HepG2 (cell line): ENCODE results near the gene PPP1R9A. TPM values are rescaled to one million over a fixed set of nuclear protein-coding genes. Genes with fewer than 3 reads are reported as not detected.

Source experiments
- BCLAF1 ChIP-seq: fragments of 450-650 bp; IDR thresholded peaks from 2 replicates; pipeline ENCODE4 v1.6.1; 2017; ENCODE audit warnings: mild to moderate bottlenecking
- FIP1L1 ChIP-seq: fragments of 200-400 bp; formaldehyde crosslinking; IDR thresholded peaks from 2 replicates; pipeline ENCODE4 v1.6.1; 2018; ENCODE audit warnings: low read depth, mild to moderate bottlenecking, low read length, moderate library complexity, borderline replicate concordance; ENCODE audit not compliant: insufficient read depth
- FLYWCH1 ChIP-seq: sonication (generic); formaldehyde crosslinking; IDR thresholded peaks from 2 replicates; pipeline ENCODE4 v1.8.1; 2023; ENCODE audit warnings: mild to moderate bottlenecking, missing genetic modification reagents
- FOXC1 ChIP-seq: sonication (generic); formaldehyde crosslinking; IDR thresholded peaks from 2 replicates; pipeline ENCODE4 v1.8.0; 2022; ENCODE audit warnings: mild to moderate bottlenecking, missing genetic modification reagents, borderline replicate concordance
- GABPA ChIP-seq, 2 experiments: IDR thresholded peaks; 2 replicates each; pipeline ENCODE4 v1.6.1; 2011 to 2016; ENCODE audit warnings: low read depth in 2 of 2, low read length in 1 of 2, missing biosample characterization in 1 of 2, missing genetic modification characterization in 1 of 2
- HMG20A ChIP-seq: IDR thresholded peaks from 2 replicates; pipeline ENCODE4 v1.6.1; 2016; ENCODE audit warnings: borderline replicate concordance
- HOXA7 ChIP-seq: sonication (generic); formaldehyde crosslinking; IDR thresholded peaks from 2 replicates; pipeline ENCODE4 v1.8.1; 2022; ENCODE audit warnings: mild to moderate bottlenecking, missing genetic modification reagents, moderate library complexity
- NAIF1 ChIP-seq: sonication (generic); formaldehyde crosslinking; IDR thresholded peaks from 2 replicates; pipeline ENCODE4 v1.5.0; 2020; ENCODE audit warnings: mild to moderate bottlenecking, missing genetic modification reagents, borderline replicate concordance
- NCOA2 ChIP-seq: sonication (generic); formaldehyde crosslinking; IDR thresholded peaks from 2 replicates; pipeline ENCODE4 v1.8.0; 2022; ENCODE audit warnings: inconsistent platforms
- PCBP1 ChIP-seq: fragments of 200-400 bp; formaldehyde crosslinking; IDR thresholded peaks from 2 replicates; pipeline ENCODE4 v1.6.1; 2017; ENCODE audit warnings: mild to moderate bottlenecking, low read depth, low read length, borderline replicate concordance
- RXRB ChIP-seq: IDR thresholded peaks from 2 replicates; pipeline ENCODE4 v1.6.1; 2016; ENCODE audit warnings: borderline replicate concordance, missing genetic modification reagents, missing compliant biosample characterization
- SOX5 ChIP-seq: IDR thresholded peaks from 2 replicates; pipeline ENCODE4 v1.6.1; 2016; ENCODE audit warnings: borderline replicate concordance
- SOX6 ChIP-seq, 2 experiments: fragments of 450-650 bp in 1 of 2; sonication (generic) in 1 of 2; formaldehyde crosslinking in 1 of 2; IDR thresholded peaks; 2 replicates each; pipeline versions ENCODE4 v1.4.0 to v1.6.1; 2017 to 2020; ENCODE audit warnings: antibody characterized with exemption in 1 of 2, mild to moderate bottlenecking in 1 of 2, missing genetic modification reagents in 1 of 2
- ZNF20 ChIP-seq: sonication (generic); formaldehyde crosslinking; IDR thresholded peaks from 2 replicates; pipeline ENCODE4 v1.4.0; 2020; ENCODE audit warnings: mild to moderate bottlenecking, moderate library complexity, missing genetic modification reagents
- ZNF350 ChIP-seq: sonication (generic); formaldehyde crosslinking; IDR thresholded peaks from 2 replicates; pipeline ENCODE4 v1.4.0; 2020; ENCODE audit warnings: mild to moderate bottlenecking, low read depth, missing genetic modification reagents, borderline replicate concordance
- ZNF367 ChIP-seq: sonication (generic); formaldehyde crosslinking; IDR thresholded peaks from 2 replicates; pipeline ENCODE4 v1.4.0; 2020; ENCODE audit warnings: missing genetic modification reagents, borderline replicate concordance
- ZNF652 ChIP-seq: IDR thresholded peaks from 2 replicates; pipeline ENCODE4 v1.6.1; 2016; ENCODE audit warnings: low read depth, borderline replicate concordance
- polyA plus RNA-seq, 8 experiments: library from polyadenylated mRNA; depleted of rRNA in 3 of 8; stranded (reverse) in 7 of 8; unstranded in 1 of 8; fragments of >200 nt; fragmentation: Illumina TruSeq in 4 of 8; extraction: Trizol in 4 of 8; gene quantifications; 2 replicates each; pipeline versions ENCODE4 v1.2.1 to v1.2.3, GENCODE V29; 2011 to 2016; ENCODE audit warnings: low read depth in 4 of 8, missing spikeins in 1 of 8, mixed read lengths in 1 of 8; ENCODE audit not compliant: insufficient read depth in 1 of 8
- total RNA-seq, 5 experiments: library from RNA; depleted of rRNA; stranded (reverse); fragments of >200 nt; fragmentation: Illumina TruSeq; extraction: Trizol; gene quantifications; 2 replicates each; pipeline ENCODE4 v1.2.3, GENCODE V29; 2016; ENCODE audit warnings: low read depth in 1 of 5
- TF ChIP-seq, protein P1 (sequence below): sonication (generic); formaldehyde crosslinking; IDR thresholded peaks from 2 replicates; pipeline ENCODE4 v1.4.0; 2020; ENCODE audit warnings: missing genetic modification reagents
- TF ChIP-seq, protein P2 (sequence below): sonication (generic); formaldehyde crosslinking; IDR thresholded peaks from 2 replicates; pipeline ENCODE4 v1.4.0; 2020; ENCODE audit warnings: missing genetic modification reagents
- TF ChIP-seq, protein P3 (sequence below): sonication (generic); formaldehyde crosslinking; IDR thresholded peaks from 2 replicates; pipeline ENCODE4 v1.5.0; 2020; ENCODE audit warnings: missing genetic modification reagents, mild to moderate bottlenecking, borderline replicate concordance

PPP1R9A gene
- total and polyA plus RNA-seq, 2 of the 13 experiments (the other 11 are each of a cell fraction or from before 2014, with no cell fraction given), result 11.4 to 31.9 TPM

GRCh38 chr7:94907026-94907810 lies at the start of gene PPP1R9A (continued):
- peak; percentile 29; the same call in 1 of the 2 replicates for TF ChIP-seq ZNF652 (CRISPR knock-in tag)
- no peak for TF ChIP-seq NAIF1 (CRISPR knock-in tag)
- no peak for TF ChIP-seq SOX5 (CRISPR knock-in tag)
- TF ChIP-seq, protein P1, sequence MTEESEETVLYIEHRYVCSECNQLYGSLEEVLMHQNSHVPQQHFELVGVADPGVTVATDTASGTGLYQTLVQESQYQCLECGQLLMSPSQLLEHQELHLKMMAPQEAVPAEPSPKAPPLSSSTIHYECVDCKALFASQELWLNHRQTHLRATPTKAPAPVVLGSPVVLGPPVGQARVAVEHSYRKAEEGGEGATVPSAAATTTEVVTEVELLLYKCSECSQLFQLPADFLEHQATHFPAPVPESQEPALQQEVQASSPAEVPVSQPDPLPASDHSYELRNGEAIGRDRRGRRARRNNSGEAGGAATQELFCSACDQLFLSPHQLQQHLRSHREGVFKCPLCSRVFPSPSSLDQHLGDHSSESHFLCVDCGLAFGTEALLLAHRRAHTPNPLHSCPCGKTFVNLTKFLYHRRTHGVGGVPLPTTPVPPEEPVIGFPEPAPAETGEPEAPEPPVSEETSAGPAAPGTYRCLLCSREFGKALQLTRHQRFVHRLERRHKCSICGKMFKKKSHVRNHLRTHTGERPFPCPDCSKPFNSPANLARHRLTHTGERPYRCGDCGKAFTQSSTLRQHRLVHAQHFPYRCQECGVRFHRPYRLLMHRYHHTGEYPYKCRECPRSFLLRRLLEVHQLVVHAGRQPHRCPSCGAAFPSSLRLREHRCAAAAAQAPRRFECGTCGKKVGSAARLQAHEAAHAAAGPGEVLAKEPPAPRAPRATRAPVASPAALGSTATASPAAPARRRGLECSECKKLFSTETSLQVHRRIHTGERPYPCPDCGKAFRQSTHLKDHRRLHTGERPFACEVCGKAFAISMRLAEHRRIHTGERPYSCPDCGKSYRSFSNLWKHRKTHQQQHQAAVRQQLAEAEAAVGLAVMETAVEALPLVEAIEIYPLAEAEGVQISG (CRISPR knock-in tag), result peak; percentile 83
- TF ChIP-seq FOXC1 (CRISPR knock-in tag), result no peak
- no peak; the same call in 1 of the 2 replicates for TF ChIP-seq ZNF367 (CRISPR knock-in tag)
- no peak; the same call in 1 of the 2 replicates for TF ChIP-seq ZNF350
- TF ChIP-seq PCBP1, result 0 out of 2 replicates have a peak, but pooled peaks have one; percentile 53
- no peak for TF ChIP-seq SOX6 (IDR thresholded peaks at IDR 0.05)
- peak; percentile 80 for TF ChIP-seq SOX6 (CRISPR knock-in tag; IDR thresholded peaks at IDR 0.05)
- TF ChIP-seq GABPA (IDR thresholded peaks at IDR 0.05; ENCODE audit: low read depth, low read length), result no peak
- peak; percentile 61 for TF ChIP-seq GABPA (CRISPR knock-in tag; IDR thresholded peaks at IDR 0.05; ENCODE audit: low read depth)
- TF ChIP-seq RXRB (CRISPR knock-in tag), result peak; percentile 51
- TF ChIP-seq NCOA2, result peak; percentile 66
- TF ChIP-seq HMG20A (CRISPR knock-in tag), result 0 out of 2 replicates have a peak, but pooled peaks have one; percentile 31
- TF ChIP-seq FIP1L1, result no peak
- TF ChIP-seq, protein P2, sequence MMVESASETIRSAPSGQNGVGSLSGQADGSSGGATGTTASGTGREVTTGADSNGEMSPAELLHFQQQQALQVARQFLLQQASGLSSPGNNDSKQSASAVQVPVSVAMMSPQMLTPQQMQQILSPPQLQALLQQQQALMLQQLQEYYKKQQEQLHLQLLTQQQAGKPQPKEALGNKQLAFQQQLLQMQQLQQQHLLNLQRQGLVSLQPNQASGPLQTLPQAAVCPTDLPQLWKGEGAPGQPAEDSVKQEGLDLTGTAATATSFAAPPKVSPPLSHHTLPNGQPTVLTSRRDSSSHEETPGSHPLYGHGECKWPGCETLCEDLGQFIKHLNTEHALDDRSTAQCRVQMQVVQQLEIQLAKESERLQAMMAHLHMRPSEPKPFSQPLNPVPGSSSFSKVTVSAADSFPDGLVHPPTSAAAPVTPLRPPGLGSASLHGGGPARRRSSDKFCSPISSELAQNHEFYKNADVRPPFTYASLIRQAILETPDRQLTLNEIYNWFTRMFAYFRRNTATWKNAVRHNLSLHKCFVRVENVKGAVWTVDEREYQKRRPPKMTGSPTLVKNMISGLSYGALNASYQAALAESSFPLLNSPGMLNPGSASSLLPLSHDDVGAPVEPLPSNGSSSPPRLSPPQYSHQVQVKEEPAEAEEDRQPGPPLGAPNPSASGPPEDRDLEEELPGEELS (CRISPR knock-in tag), result peak; percentile 62
- TF ChIP-seq ZNF20 (CRISPR knock-in tag), result 0 out of 2 replicates have a peak, but pooled peaks have one; percentile 74
- no peak for TF ChIP-seq HOXA7
- TF ChIP-seq, protein P3, sequence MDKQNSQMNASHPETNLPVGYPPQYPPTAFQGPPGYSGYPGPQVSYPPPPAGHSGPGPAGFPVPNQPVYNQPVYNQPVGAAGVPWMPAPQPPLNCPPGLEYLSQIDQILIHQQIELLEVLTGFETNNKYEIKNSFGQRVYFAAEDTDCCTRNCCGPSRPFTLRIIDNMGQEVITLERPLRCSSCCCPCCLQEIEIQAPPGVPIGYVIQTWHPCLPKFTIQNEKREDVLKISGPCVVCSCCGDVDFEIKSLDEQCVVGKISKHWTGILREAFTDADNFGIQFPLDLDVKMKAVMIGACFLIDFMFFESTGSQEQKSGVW (CRISPR knock-in tag), result no peak
- no peak for TF ChIP-seq FLYWCH1 (CRISPR knock-in tag)
- TF ChIP-seq BCLAF1, result no peak
